Esophagus squamous epithelium (tissue), 4 donors: ENCODE results near the gene TSC2.

Experiments
- CTCF ChIP-seq, 6 experiments: fragments of 450-650 bp in 4 of 6; fragments of 200-600 bp in 2 of 6; sonication (generic) in 2 of 6; IDR thresholded peaks; one replicate each; pipeline ENCODE4 v1.5.1; 2016 to 2019; ENCODE audit warnings: antibody characterized with exemption in 6 of 6, mild to moderate bottlenecking in 4 of 6, moderate library complexity in 4 of 6
- POLR2A ChIP-seq, 4 donors: fragments of 450-650 bp; IDR thresholded peaks; one replicate each; pipeline ENCODE4 v1.6.1; 2017; ENCODE audit warnings: antibody characterized with exemption in 4 of 4, mild to moderate bottlenecking in 4 of 4, moderate library complexity in 3 of 4

- TF ChIP-seq CTCF (IDR thresholded peaks at IDR 0.05) (no peak), POLR2A (IDR thresholded peaks at IDR 0.05) (no peak)
Observed at GRCh38 chr16:2087748-2088631, 40.2 kb downstream of the TSC2 start.
